D721Med (cell line): Measurements from ENCODE around the gene NPIPA2.
"Not testable (repeated sequence)": the region's sequence is repeated elsewhere in the genome, so short reads cannot be mapped to it uniquely, and the experiment has no call there.

Source experiments
- DNase-seq: peaks from one replicate; pipeline ENCODE4 v3.0.0; 2011; ENCODE audit warnings: low spot score; ENCODE audit not compliant: insufficient read length
- FAIRE-seq: peaks from 2 replicates; lab custom pipeline; 2011; peaks lifted over from hg19 to GRCh38; lab: Jason Lieb, UNC

Gene NPIPA2

GRCh38 chr16:14742273-14743128 is at the start of gene NPIPA2:
TSS of gene NPIPA2 (plus strand) at chr16:14742533. CDS start at chr16:14748066, 5,533 bp downstream.
- not testable (repeated sequence) for DNase-seq, FAIRE-seq

GRCh38 chr16:14694129-14694528 is 48.2 kb upstream of the NPIPA2 start, which contains the start of gene PLA2G10:
TSS of gene PLA2G10 (minus strand) at chr16:14694308. CDS start at chr16:14694229, 79 bp downstream.
- not testable (repeated sequence) for FAIRE-seq, DNase-seq

DNA sequence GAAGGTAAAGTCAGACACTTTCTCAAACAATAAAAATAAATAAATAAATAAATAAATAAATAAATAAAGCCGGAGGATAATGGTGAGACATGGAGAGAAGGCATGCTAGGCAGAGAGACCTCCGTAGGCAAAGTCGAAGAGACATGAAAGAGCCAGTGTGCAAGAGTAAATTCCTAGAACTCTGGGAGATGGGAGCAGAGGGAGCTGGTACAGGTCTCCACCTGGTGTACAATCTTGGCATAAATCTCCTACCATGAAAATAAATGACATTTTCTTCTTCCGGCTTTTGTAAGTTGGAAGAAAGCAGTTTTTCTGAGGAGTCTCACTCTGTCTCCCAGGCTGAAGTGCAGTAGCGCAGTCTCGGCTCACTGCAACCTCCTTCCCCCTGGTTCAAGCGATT is 40.5 kb upstream of the NPIPA2 start:
- not testable (repeated sequence) for FAIRE-seq, DNase-seq

DNA sequence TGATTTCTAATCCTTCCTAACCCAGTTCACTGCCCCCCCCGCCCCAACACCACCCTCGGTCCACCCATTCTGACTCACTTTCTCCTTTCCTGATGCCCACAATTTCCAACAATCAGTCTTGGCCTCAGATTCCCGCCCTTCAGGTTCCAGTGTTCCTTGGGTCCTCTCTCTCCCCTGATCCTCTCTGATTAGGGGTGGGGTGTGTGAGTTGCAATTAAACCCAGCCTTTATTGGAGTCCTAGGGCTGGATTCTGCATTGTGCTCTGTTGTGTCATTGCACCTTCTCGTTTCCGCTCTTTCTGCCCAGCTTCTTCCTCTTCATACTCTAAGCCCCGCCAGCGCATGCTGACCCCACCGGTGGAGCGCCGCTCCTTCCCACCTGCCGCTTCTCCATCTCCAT is 39.7 kb upstream of the NPIPA2 start:
- not testable (repeated sequence) for DNase-seq, FAIRE-seq

- FAIRE-seq, DNase-seq: not testable (repeated sequence)
Measured at GRCh38 chr16:14703156-14704011, 38.9 kb upstream of the NPIPA2 start, which contains the start of gene NPIPA3. TSS of gene NPIPA3 (plus strand) at chr16:14703411. CDS start at chr16:14708944, 5,533 bp downstream.

GRCh38 chr16:14733233-14733632 is 9.1 kb upstream of the NPIPA2 start:
- DNase-seq, FAIRE-seq: not testable (repeated sequence)

- DNase-seq, FAIRE-seq: not testable (repeated sequence)
Measured at GRCh38 chr16:14740832-14741385, 1.4 kb upstream of the NPIPA2 start.

GRCh38 chr16:14741794-14742193 is 539 bp upstream of the NPIPA2 start:
- FAIRE-seq, DNase-seq: not testable (repeated sequence)

DNA sequence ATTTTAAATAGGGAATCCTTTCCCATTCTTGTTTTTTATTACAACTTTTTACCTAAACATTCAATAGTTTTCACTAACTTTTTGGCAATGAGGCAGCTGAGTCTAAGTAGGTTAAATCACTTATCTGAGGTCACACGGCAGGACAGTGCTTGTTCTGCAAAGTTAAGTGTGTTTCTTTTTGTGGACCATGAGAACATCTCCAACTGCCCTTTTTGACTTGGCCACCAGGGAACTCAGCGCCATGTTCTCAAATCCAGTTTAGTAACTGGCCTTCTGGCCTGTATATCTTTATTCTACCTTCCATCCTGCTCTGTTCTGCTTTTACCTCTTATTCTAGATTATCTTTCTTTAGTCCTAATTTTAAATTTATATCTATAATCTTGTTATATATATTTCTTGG is 31.3 kb downstream of the NPIPA2 start:
- DNase-seq, FAIRE-seq: not testable (repeated sequence)

- not testable (repeated sequence) for DNase-seq, FAIRE-seq
Measured at GRCh38 chr16:14775624-14776023, 33.3 kb downstream of the NPIPA2 start.

DNA sequence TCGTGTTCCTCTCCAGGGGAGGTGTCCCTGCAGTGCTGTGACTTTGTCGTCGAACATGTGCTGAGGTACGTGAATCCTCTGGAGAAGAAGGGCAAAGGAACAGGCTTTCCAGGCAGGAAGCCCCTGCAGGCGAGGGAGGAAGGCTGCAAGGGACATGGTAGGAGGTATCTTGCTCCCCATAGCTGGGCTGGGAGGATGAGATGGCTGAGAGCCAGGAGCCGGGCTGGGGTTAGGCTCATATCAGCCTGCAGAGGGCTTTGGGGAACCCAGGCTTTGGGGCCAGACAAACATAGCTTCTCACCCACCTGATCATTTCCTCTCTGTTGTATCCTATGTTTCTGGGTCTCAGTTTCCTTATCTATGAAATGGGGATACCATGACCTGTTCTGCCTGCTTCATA is 34.4 kb downstream of the NPIPA2 start:
- DNase-seq, FAIRE-seq: not testable (repeated sequence)

DNA sequence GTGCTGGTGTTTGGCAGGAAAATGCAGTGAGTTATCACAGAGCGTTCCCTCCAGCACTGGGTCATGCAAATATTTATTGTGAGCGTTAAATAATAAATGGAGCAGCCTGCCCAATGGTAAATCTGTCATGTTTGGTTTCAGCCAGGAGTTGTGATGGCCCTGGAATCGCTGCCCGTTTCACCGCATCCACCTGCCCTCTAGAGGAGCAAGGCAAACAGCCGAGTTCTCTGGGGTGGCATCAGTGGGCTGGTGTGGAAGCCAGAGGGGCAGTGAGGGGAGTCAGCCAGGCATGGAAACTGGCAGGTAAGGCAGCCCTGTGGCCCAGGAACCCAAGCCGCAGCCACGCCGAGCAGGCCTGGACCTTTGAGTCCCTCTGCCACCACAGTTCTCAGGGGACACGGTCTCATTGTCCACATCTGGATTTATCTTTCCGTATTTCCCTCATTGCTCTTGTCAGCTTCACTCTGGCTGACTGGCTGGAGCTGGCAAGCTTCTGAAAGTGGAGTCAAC is 37.1 kb downstream of the NPIPA2 start:
- not testable (repeated sequence) for DNase-seq, FAIRE-seq

DNA sequence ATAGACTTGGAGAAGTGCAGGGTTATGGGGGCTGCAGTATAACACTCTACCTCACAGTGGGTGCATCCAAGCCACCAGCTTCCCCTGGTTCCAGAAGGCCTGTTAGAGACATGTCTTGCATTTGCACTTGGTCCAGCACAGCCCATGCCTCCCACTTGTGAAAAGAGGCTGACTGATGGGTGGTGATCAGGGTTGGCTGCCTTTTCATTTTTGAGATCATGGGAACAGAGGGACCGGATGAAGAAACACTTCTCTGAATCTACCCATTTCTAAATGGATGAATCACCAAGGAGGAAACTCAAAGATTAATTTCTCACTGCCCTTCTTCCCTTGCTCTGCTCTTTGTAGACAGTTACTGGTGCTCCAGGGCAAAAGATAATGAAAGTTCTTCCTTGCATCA is 43.8 kb downstream of the NPIPA2 start:
- not testable (repeated sequence) for DNase-seq, FAIRE-seq

GRCh38 chr16:14789577-14789976 is 47.2 kb downstream of the NPIPA2 start:
- DNase-seq, FAIRE-seq: not testable (repeated sequence)

DNA sequence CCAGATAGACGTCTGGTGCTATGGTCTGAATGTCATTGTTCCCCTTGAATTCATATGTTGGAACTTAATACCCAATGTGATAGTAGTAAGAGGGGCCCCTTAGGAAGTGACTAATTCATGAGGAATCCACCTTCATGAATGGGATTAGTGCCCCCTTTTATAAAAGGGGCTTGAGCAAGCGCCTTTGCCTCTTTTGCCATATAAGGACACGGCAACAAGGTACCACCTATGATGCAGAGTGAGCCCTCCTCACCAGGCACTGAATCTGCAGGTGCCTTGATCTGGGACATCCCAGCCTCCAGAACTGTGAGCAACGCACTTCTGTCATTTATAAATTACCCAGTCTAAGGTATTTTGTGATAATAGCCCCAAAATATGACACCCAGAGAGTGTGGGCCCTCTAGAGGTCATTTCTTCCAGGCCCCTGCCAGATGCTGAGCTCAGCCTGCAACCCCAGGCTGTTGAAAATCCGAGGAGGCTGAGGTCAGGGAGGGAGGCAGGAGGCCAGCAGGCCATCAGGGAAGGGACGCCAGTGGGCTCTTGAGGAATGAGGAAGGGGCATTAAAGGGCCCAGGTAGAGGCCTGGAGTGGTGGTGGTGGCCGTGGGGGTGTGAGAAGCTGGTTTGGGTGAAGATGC is 48.1 kb downstream of the NPIPA2 start:
- DNase-seq, FAIRE-seq: not testable (repeated sequence)

DNA sequence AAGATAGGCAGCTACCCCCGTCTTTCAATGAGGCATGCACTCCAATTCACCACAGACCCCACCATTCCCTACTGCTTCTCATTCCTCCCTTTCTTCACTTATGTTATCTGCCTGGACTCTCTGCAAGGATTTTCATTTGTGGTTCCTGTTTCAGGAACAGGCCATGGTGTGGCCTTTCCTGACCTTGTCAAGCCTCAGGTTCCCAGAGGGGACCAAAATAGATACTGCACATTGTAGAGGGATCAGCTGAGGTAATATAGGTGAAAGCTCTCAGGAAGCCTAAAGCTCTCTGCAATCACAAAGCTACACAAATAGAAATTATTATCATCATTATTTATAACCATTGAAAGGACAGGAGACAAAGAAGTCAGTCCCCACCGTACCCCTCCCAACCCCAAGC is 50.6 kb downstream of the NPIPA2 start:
- not testable (repeated sequence) for FAIRE-seq, DNase-seq

DNA sequence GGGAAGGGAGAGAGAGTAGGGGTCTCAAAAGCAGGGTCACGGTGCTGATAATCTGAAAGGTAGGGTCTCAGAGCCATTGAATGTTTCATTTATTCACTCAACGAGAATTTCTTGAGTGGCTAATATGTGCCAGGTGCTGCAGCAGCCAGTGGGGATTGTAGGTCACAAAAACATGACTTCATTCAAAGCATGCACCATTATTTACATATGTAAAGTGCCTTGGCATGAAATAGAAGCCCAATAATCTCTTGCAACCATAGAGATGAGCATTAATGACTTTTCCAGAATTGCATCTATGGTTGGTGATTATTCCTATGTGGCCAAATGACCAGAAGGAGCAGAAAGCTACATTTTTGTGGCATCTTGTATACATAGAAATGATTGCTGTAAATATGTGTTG is 55.2 kb downstream of the NPIPA2 start:
- not testable (repeated sequence) for FAIRE-seq, DNase-seq

GRCh38 chr16:14803577-14803976 is 61.2 kb downstream of the NPIPA2 start:
- FAIRE-seq, DNase-seq: not testable (repeated sequence)

- not testable (repeated sequence) for FAIRE-seq, DNase-seq
Measured at GRCh38 chr16:14807184-14807678, 64.9 kb downstream of the NPIPA2 start.
